ENCODE results near the gene RPS2.

RPS2 gene

DNA sequence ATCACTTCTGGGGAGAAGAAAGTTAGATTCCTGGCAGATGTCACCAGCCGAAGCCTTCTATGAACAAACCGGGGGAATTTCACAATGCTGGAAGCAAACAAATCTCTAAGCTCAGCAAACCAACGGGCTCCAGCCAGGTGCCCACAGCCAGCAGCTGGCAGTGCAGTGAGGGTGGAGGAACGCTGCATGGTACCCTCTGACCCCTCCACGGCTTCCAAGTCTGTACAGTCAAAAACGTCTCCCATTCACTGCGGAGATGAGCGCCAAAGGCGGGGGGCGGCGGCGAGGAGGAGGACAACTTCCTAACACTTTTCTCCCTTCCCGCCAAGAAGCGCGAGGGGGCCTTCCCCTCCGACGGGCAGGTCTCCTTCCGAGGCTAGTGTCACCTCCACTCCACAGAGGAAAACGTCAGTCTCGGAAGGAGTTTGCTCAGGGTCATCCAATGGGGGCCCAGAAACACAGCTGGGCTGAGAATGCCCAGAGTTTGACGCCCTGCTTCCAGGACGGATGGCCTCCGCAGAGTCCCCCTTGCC lies 44.1 kb upstream of the RPS2 start (continued):
- TF ChIP-seq, protein P1, sequence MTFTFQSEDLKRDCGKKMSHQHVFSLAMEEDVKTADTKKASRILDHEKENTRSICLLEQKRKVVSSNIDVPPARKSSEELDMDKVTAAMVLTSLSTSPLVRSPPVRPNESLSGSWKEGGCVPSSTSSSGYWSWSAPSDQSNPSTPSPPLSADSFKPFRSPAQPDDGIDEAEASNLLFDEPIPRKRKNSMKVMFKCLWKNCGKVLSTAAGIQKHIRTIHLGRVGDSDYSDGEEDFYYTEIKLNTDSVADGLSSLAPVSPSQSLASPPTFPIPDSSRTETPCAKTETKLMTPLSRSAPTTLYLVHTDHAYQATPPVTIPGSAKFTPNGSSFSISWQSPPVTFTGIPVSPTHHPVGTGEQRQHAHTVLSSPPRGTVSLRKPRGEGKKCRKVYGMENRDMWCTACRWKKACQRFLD (tag by site-specific recombination; IDR thresholded peaks at IDR 0.05): no peak
- 0 out of 2 replicates have a peak, but pooled peaks have one; percentile 27 for TF ChIP-seq IKZF3 (tag by site-specific recombination; IDR thresholded peaks at IDR 0.05)
- TF ChIP-seq ZNF76 (tag by site-specific recombination; IDR thresholded peaks at IDR 0.05; ENCODE audit: borderline replicate concordance, low read depth): peak; percentile 22; the same call in 1 of the 2 replicates
- TF ChIP-seq GLIS2 (tag by site-specific recombination; IDR thresholded peaks at IDR 0.05): peak; percentile 72
- no peak for TF ChIP-seq ZNF776 (tag by site-specific recombination; IDR thresholded peaks at IDR 0.05; ENCODE audit: borderline replicate concordance)
- TF ChIP-seq ZNF169 (tag by site-specific recombination; IDR thresholded peaks at IDR 0.05): no peak
- no peak for TF ChIP-seq ZNF16 (tag by site-specific recombination; IDR thresholded peaks at IDR 0.05; ENCODE audit: low read depth)
- TF ChIP-seq ZNF394 (tag by site-specific recombination; IDR thresholded peaks at IDR 0.05; ENCODE audit: borderline replicate concordance): 0 out of 2 replicates have a peak, but pooled peaks have one; percentile 9
- no peak for TF ChIP-seq ZNF626 (tag by site-specific recombination; IDR thresholded peaks at IDR 0.05)
- TF ChIP-seq, protein P2, sequence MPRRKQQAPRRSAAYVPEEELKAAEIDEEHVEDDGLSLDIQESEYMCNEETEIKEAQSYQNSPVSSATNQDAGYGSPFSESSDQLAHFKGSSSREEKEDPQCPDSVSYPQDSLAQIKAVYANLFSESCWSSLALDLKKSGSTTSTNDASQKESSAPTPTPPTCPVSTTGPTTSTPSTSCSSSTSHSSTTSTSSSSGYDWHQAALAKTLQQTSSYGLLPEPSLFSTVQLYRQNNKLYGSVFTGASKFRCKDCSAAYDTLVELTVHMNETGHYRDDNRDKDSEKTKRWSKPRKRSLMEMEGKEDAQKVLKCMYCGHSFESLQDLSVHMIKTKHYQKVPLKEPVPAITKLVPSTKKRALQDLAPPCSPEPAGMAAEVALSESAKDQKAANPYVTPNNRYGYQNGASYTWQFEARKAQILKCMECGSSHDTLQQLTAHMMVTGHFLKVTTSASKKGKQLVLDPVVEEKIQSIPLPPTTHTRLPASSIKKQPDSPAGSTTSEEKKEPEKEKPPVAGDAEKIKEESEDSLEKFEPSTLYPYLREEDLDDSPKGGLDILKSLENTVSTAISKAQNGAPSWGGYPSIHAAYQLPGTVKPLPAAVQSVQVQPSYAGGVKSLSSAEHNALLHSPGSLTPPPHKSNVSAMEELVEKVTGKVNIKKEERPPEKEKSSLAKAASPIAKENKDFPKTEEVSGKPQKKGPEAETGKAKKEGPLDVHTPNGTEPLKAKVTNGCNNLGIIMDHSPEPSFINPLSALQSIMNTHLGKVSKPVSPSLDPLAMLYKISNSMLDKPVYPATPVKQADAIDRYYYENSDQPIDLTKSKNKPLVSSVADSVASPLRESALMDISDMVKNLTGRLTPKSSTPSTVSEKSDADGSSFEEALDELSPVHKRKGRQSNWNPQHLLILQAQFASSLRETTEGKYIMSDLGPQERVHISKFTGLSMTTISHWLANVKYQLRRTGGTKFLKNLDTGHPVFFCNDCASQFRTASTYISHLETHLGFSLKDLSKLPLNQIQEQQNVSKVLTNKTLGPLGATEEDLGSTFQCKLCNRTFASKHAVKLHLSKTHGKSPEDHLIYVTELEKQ (tag by site-specific recombination; IDR thresholded peaks at IDR 0.05; ENCODE audit: borderline replicate concordance): no peak
- peak; percentile 78 for TF ChIP-seq ZNF335 (tag by site-specific recombination; conservative IDR thresholded peaks at IDR 0.05)
- peak; percentile 72 for TF ChIP-seq SP2 (tag by site-specific recombination; IDR thresholded peaks at IDR 0.05)
- no peak for TF ChIP-seq ZNF792 (tag by site-specific recombination; IDR thresholded peaks at IDR 0.05)
- TF ChIP-seq, protein P3, sequence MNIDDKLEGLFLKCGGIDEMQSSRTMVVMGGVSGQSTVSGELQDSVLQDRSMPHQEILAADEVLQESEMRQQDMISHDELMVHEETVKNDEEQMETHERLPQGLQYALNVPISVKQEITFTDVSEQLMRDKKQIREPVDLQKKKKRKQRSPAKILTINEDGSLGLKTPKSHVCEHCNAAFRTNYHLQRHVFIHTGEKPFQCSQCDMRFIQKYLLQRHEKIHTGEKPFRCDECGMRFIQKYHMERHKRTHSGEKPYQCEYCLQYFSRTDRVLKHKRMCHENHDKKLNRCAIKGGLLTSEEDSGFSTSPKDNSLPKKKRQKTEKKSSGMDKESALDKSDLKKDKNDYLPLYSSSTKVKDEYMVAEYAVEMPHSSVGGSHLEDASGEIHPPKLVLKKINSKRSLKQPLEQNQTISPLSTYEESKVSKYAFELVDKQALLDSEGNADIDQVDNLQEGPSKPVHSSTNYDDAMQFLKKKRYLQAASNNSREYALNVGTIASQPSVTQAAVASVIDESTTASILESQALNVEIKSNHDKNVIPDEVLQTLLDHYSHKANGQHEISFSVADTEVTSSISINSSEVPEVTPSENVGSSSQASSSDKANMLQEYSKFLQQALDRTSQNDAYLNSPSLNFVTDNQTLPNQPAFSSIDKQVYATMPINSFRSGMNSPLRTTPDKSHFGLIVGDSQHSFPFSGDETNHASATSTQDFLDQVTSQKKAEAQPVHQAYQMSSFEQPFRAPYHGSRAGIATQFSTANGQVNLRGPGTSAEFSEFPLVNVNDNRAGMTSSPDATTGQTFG (tag by site-specific recombination; IDR thresholded peaks at IDR 0.05; ENCODE audit: borderline replicate concordance): no peak
- no peak for TF ChIP-seq FEZF1 (tag by site-specific recombination; IDR thresholded peaks at IDR 0.05)
- TF ChIP-seq ZFP69B (tag by site-specific recombination; IDR thresholded peaks at IDR 0.05): no peak
- TF ChIP-seq, protein P4, sequence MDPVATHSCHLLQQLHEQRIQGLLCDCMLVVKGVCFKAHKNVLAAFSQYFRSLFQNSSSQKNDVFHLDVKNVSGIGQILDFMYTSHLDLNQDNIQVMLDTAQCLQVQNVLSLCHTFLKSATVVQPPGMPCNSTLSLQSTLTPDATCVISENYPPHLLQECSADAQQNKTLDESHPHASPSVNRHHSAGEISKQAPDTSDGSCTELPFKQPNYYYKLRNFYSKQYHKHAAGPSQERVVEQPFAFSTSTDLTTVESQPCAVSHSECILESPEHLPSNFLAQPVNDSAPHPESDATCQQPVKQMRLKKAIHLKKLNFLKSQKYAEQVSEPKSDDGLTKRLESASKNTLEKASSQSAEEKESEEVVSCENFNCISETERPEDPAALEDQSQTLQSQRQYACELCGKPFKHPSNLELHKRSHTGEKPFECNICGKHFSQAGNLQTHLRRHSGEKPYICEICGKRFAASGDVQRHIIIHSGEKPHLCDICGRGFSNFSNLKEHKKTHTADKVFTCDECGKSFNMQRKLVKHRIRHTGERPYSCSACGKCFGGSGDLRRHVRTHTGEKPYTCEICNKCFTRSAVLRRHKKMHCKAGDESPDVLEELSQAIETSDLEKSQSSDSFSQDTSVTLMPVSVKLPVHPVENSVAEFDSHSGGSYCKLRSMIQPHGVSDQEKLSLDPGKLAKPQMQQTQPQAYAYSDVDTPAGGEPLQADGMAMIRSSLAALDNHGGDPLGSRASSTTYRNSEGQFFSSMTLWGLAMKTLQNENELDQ (tag by site-specific recombination; IDR thresholded peaks at IDR 0.05; ENCODE audit: low read depth): no peak
- no peak for TF ChIP-seq ZSCAN16 (tag by site-specific recombination; IDR thresholded peaks at IDR 0.05)
- no peak for TF ChIP-seq ZNF223 (tag by site-specific recombination; IDR thresholded peaks at IDR 0.05)
- no peak for TF ChIP-seq KLF7 (tag by site-specific recombination; IDR thresholded peaks at IDR 0.05; ENCODE audit: borderline replicate concordance)
- no peak for TF ChIP-seq KLF10 (tag by site-specific recombination; IDR thresholded peaks at IDR 0.05)
- no peak for TF ChIP-seq ZNF837 (tag by site-specific recombination; IDR thresholded peaks at IDR 0.05)
